Suppressor macrophage treated with lipopolysaccharide for 4 hours (primary cell): Measurements from ENCODE around the gene GVQW3.
"Not testable (repeated sequence)": the region's sequence is repeated elsewhere in the genome, so short reads cannot be mapped to it uniquely, and the experiment has no call there.

Experiments
- DNase-seq: peaks from one replicate; pipeline ENCODE4 v3.0.0-alpha.2; 2020

The GVQW3 gene

GRCh38 chr11:76391021-76391420 is 9.9 kb downstream of the GVQW3 start:
- DNase-seq = no peak

GRCh38 chr11:76391811-76392475 is 10.8 kb downstream of the GVQW3 start:
- no peak for DNase-seq

GRCh38 chr11:76392870-76393269 is 11.7 kb downstream of the GVQW3 start:
- no peak for DNase-seq

- no peak for DNase-seq
These were observed 13.3 kb downstream of the GVQW3 start for GRCh38 chr11:76394411-76394810.

DNA sequence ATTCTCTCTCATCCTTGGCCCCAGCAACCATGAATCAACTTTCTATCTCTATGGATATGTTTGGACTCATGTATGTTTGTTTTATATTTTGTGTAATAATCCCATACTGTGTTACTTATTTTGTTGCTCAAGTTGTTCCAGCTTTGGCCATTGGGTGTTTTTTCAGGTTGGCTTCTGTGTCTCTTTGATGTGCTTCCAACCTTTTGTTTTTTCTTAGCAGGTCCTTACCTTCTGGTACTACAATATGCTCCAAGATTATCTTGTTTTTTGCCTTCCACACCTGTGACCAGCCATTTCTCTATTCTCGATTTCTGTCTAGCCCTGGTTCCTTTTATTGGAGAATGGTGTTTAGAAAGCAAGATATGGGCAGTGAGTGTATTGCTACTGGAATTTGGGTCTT is 14.2 kb downstream of the GVQW3 start:
- DNase-seq = no peak

- DNase-seq = no peak
These were observed 16.3 kb downstream of the GVQW3 start for GRCh38 chr11:76397383-76397782.

GRCh38 chr11:76400967-76401366 is 19.8 kb downstream of the GVQW3 start:
- DNase-seq = no peak

DNA sequence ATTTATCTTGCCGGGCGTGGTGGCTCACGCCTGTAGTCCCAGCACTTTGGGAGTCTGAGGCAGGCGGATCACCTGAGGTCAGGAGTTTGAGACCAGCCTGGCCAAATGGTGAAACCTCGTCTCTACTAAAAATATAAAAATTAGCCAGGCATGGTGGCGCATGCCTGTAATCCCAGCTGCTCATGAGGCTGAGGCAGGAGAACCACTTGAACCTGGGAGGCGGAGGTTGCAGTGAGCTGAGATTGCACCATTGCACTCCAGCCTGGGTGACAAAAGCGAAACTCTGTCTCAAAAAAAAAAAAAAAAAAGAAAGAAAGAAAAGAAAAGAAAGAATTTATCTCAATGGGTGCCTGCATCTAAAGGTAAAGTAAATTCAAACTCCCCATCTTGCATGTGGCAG is 20.4 kb downstream of the GVQW3 start:
- DNase-seq = not testable (repeated sequence)

- DNase-seq = no peak
These were observed 25.2 kb downstream of the GVQW3 start for GRCh38 chr11:76406359-76406758.

- DNase-seq = no peak
These were observed 27.2 kb downstream of the GVQW3 start for GRCh38 chr11:76408171-76408965.

DNA sequence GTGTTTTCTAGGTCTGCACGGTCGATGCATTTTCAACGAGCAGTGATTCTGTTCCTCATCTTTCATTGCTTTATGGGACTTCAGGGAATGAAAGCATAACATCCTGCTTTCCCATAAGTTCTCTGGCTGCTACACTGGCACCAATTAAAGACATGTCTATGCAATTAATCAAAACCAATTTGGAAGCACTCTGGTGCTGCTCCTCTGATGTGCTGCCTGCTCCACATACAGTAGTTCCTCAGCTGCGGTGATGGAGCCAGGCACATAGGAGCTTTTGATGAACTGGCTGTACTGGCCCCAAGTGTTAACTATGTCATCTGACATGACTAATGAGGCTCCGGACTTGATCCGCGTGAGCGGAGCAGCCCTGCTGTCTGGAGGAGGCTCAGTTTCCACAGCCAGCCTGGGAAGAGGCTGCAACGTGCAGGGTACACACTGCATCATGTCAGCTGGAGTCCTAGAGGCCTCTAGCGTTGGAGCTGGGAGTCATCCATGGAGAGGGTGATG is 29.8 kb downstream of the GVQW3 start:
- DNase-seq = no peak

DNA sequence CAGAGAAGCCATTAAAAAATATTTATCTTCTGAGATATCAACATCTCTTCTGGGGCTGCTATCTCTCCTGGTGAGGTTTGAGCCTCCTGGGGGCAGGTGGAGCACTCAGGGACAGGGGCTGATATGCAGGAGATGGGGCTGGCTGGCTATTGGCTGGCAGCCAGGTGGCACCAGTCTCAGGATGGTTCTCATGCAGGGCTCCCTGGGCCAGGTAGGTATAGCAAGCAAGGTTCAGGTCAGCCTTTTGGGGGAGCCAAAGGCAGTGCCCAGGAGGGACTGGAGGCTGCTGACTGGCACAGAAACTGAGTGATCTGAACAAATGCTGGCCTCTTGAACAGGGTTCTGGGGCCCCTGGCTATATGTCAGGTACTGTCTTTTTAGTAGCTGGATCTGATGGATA is 34.0 kb downstream of the GVQW3 start:
- DNase-seq = no peak

DNA sequence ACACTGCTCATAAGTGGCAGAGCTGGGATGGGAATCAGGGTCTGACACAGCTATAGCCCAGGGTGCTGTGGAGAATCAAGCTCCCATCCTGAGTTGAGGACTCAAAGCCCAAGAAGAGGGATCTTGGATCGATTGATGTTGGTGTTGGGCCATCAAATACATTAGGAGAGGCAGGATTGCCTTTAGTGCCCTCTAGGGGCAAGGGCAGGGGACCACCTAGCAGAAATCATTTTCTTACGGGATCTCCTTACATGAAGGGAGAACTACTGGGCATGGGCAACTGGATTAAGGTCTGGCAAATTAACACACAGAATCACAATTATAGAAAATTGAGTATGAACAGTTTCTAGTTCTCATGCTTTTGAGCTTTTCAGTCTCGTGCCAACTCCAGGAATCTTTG is 38.8 kb downstream of the GVQW3 start:
- peak; percentile 37 for DNase-seq

GRCh38 chr11:76424379-76424778 is 43.3 kb downstream of the GVQW3 start:
- no peak for DNase-seq

DNA sequence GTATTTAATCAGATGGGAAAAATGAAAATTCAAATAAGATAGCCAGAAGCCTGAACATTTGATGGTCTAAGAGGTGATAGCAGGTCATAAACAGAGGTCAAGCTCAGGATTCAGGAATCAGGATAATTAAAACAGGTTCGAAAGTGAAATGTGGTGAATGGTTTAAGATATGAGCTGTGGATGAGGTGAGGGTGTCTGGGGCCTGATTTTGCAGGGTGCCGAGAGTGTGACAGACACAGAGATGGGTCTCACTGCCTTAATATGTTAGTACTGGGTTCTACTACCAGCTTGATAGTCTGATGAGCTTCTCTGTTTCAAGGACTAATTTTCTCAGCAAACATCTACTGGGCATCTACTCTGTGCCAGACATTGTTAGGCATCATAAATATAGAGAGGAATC is 43.8 kb downstream of the GVQW3 start:
- DNase-seq = no peak

- no peak for DNase-seq
These were observed 45.5 kb downstream of the GVQW3 start for GRCh38 chr11:76426660-76427059.

DNA sequence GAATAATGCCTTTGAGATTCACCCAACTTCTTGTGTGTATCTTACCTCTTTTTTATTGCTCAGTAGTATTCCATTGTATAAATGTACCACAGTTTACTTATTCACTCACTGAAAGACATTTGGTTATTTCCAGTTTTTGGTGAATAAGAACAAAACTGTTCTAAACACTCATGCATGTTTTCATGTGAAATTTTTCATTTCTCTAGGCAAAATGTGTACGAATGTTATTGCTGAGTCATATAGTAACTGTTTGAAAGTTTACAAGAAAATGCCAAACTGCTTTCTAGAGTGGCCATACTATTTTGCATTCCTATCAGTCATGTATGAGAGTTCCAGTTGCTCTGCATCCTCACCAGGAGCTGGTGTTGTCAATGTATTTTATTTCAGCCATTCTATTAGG is 54.9 kb downstream of the GVQW3 start:
- DNase-seq = no peak

DNA sequence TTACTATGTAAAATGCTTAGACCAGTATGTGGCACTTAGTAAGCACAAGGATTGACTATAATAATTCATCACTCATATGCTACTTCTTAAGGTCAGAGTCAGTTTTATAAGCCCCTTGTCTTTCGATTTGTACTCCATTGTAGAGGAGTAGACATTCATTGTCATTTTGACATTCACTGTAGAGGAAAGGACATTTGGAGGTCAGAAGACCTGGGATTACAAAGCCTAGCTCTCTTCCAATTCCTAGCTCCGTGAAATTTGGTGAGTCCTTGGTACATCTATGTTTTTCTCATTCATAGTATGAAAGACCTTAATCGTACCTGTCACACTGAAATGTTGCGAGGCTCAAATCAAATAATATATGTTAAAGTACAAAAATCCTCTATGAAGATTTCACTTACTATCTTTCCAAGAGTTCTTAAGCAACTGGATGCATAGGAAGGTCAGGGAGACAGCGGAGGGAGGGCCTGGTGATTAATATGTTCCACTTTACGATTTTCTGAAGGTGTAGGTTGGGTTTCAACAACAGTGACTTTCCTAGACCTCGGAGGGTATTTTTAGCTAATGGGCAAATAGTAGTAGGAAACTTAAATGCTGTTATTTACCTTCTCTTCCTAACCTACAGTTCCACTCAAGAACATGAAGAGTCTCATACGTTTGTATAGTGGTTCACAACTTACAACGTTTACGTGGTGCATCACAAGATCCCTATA is 62.3 kb downstream of the GVQW3 start:
- peak; percentile 25 for DNase-seq

DNA sequence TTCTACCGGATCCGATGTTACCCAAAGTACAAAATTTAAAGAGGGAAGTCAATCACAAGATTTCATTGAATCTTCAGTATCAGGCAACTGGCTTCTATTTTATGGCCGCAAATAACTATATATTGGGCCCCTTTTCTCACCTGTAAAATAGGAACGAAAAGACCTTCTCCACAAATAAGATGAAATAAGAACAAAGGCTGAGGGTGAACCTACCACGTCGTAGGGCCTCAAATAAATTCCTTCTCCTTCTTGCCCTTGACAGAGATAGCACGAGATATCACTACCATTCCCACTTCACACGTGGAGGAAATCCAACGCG is 62.9 kb downstream of the GVQW3 start:
- DNase-seq = no peak

DNA sequence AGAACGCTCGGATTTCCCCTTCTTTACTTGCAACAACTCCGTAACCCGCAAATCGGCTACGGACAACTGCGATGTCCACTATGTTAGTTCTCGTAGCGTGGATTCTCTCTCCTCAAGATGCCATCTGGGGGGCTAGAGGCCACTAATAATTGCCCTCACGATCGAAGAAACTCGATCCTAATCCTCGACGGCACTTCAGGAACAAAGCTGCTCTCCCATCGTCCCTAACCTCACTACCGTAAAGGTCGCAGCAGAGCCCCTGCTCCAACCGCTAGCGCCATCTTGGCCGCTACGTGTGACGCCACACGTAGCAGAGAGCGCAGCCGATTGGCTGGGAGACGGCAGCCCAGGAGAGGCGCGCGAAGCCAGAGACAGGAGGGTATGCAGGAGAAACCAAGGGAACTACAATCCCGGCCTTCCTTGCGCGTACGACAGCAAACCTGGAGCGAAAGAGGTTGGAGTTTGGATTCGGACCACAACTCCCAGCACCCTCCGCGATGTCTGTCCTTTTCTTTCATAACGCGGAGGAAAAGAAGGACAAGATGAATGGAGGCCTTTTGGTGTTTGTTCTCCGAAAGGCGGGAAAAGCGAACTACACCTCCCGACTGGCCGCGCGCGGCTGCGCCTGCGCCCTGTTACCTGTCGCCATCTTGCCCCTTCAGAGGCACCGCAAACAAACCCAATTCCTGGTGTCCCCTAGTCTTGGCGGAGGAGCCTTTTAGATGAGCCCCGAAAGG is 63.4 kb downstream of the GVQW3 start, which contains the start of gene EMSY:
EMSY (plus strand) TSS at position 635 of the 737 bp plus-strand sequence. CDS start 1,921 bp downstream, outside the sequence.
- DNase-seq = peak; percentile 98

DNA sequence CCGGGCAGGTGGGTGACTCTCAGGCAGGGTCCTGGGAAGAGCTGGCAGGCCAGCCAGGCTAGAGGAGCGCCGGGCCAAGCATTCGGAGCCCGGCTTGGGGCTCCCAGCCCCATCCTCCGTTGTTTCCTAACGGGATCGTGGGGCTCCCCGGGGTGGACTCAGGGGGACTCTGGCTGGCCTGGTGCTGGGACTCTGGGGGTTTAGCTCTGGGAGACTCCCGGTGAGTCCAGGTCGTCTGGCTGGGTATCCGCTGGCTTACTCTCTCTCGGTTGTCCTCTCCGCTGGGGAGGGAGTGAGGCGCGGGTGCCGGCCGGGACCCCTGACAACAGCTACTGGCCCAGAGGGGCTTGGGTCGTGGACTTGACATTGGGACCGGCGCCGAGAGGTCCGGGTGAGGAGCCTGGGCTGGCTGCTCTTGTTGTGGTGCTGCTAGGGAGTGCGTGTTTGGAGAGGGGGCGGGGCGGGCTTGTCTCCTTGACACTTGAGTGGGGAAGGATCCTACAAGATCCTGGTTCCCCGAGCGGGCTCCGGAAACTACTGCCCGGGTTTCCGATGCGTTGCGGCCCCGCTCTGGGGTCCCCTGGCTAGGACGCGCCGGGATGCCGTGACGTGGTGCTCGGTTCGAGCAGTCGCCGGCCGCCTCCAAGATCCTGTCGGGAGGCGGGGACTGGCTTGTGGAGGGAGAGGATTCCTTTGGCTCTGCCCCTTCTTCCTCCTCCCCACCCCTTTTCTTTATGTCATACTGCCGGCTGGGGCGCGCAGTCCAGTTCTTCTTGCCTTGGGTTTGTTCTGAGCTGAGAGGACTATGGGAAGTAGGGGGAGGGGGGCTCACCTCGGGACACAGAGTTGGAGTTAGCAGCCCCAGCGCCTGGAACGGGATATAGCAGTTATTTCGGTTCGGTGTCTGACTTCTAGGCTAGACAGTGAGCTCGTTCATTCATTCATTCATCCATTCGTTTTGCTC is 64.3 kb downstream of the GVQW3 start:
- peak; percentile 90 for DNase-seq

DNA sequence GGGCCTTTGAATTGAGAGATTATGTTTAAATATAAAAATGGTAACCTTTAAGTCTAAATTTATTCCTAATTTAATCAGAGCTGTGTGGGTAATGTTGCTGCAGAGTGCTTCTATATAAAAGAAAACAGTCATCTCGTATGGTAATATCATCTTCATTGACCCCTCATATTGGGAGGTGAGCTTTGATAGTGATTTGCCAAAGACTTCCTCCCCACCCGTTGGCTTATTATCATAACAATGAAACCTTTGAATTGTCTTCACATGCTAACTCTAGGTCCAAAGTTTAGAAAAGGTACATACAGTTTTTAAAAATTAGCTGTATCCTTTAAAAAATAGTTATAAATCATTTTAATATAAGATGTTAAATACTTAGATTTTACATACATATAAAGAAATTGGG is 67.4 kb downstream of the GVQW3 start:
- DNase-seq = no peak
